Suprapubic skin (tissue), 4 donors: Measurements from ENCODE around the gene WDR45B. TPM values are rescaled to one million over a fixed set of nuclear protein-coding genes. Genes with fewer than 3 reads are reported as not detected.

Source experiments
- DNase-seq, 2 donors: peaks; one replicate each; pipeline ENCODE4 v3.0.0-alpha.2; 2019; ENCODE audit warnings: low spot score in 2 of 2
- H3K27ac ChIP-seq: fragments of 200-600 bp; sonication (generic); one replicate; pipeline ENCODE4 v1.5.1; 2019
- H3K27me3 ChIP-seq: fragments of 200-600 bp; sonication (generic); one replicate; pipeline ENCODE4 v1.5.1; 2019
- H3K36me3 ChIP-seq: fragments of 200-600 bp; sonication (generic); one replicate; pipeline ENCODE4 v1.5.1; 2019
- H3K4me1 ChIP-seq: fragments of 200-600 bp; sonication (generic); one replicate; pipeline ENCODE4 v1.5.1; 2019
- H3K4me3 ChIP-seq: fragments of 200-600 bp; sonication (generic); one replicate; pipeline ENCODE4 v1.5.1; 2019; ENCODE audit warnings: mild to moderate bottlenecking
- H3K9me3 ChIP-seq: fragments of 200-600 bp; sonication (generic); one replicate; pipeline ENCODE4 v1.5.1; 2019
- CTCF ChIP-seq, 2 donors: fragments of 200-600 bp in 1 of 2; fragments of 450-650 bp in 1 of 2; sonication (generic) in 1 of 2; IDR thresholded peaks; one replicate each; pipeline ENCODE4 v1.5.1; 2016 to 2019; ENCODE audit warnings: antibody characterized with exemption in 2 of 2, mild to moderate bottlenecking in 1 of 2, moderate library complexity in 1 of 2
- EP300 ChIP-seq: sonication (generic); formaldehyde crosslinking; IDR thresholded peaks from one replicate; pipeline ENCODE4 v1.6.1; 2017; ENCODE audit warnings: antibody characterized with exemption
- POLR2A ChIP-seq, 2 donors: fragments of 450-650 bp; IDR thresholded peaks; one replicate each; pipeline ENCODE4 v1.6.1; 2017; ENCODE audit warnings: antibody characterized with exemption in 2 of 2, mild to moderate bottlenecking in 2 of 2, moderate library complexity in 2 of 2
- POLR2AphosphoS5 ChIP-seq, 3 donors: sonication (generic); formaldehyde crosslinking; IDR thresholded peaks; one replicate each; pipeline ENCODE4 v1.6.1; 2017; ENCODE audit warnings: antibody characterized with exemption in 3 of 3
- WGBS: methylation state at CpG from one replicate; pipeline ENCODE4 v1.1.5; 2018; 5-methylcytosine and 5-hydroxymethylcytosine counted together
- total RNA-seq, 4 donors: library from RNA; depleted of rRNA; stranded (reverse); fragments of >200 nt; gene quantifications; one replicate each; pipeline ENCODE4 v1.1.0, GENCODE V29; 2016

The WDR45B gene
- total RNA-seq, 4 donors from 2014 or later: 70.1 to 96.8 (median 90.0) TPM

- Histone ChIP-seq H3K27me3 (no peaks in the 10 kb centered on the region), H3K27ac (no peak overlapping the region), H3K9me3 (no peaks in the 10 kb centered on the region), H3K4me1 (no peaks in the 10 kb centered on the region), H3K36me3 (no peaks in the 10 kb centered on the region), H3K4me3 (no peak overlapping the region)
- TF ChIP-seq POLR2A (IDR thresholded peaks at IDR 0.05): no peak
- no peak for TF ChIP-seq POLR2AphosphoS5 (IDR thresholded peaks at IDR 0.05)
- TF ChIP-seq EP300: no peak
- no peak for TF ChIP-seq CTCF (IDR thresholded peaks at IDR 0.05)
- DNase-seq: peak in 1 of 2 donors; percentile 39
- 86% methylated on average over 18 of the region's 18 CpGs for WGBS
Measured at GRCh38 chr17:82675476-82676245, 27.4 kb upstream of the WDR45B start.

- Histone ChIP-seq H3K36me3 (no peaks in the 10 kb centered on the region), H3K27ac (no peak overlapping the region), H3K27me3 (no peaks in the 10 kb centered on the region), H3K9me3 (no peaks in the 10 kb centered on the region), H3K4me3 (no peak overlapping the region), H3K4me1 (no peaks in the 10 kb centered on the region)
- peak in 1 of 2 donors; percentile 45 for DNase-seq
- WGBS: 76% methylated on average over 20 of the region's 20 CpGs
- TF ChIP-seq CTCF (IDR thresholded peaks at IDR 0.05) (no peak), EP300 (no peak), POLR2AphosphoS5 (IDR thresholded peaks at IDR 0.05) (no peak), POLR2A (IDR thresholded peaks at IDR 0.05) (no peak)
Measured at GRCh38 chr17:82674656-82675475, 26.6 kb upstream of the WDR45B start.

- H3K27me3 ChIP-seq: no peaks in the 10 kb centered on the region
- no peak overlapping the region for H3K27ac ChIP-seq
- 89% methylated on average over 19 of the region's 19 CpGs for WGBS
- TF ChIP-seq POLR2AphosphoS5 (IDR thresholded peaks at IDR 0.05) (no peak), POLR2A (IDR thresholded peaks at IDR 0.05) (no peak), CTCF (IDR thresholded peaks at IDR 0.05) (no peak), EP300 (no peak)
- peak in 1 of 2 donors; percentile 32 for DNase-seq
- H3K9me3 ChIP-seq: no peaks in the 10 kb centered on the region
- H3K4me3 ChIP-seq: no peak overlapping the region
- H3K4me1 ChIP-seq: peaks cover 8% of the 10 kb centered on the region
- H3K36me3 ChIP-seq: peaks cover 3% of the 10 kb centered on the region
Measured at GRCh38 chr17:82670661-82671450, 22.6 kb upstream of the WDR45B start.

GRCh38 chr17:82668631-82669099 is 20.4 kb upstream of the WDR45B start:
- H3K4me1 ChIP-seq: peaks cover 8% of the 10 kb centered on the region
- DNase-seq: no peak
- no peak overlapping the region for H3K27ac ChIP-seq

More at GRCh38 chr17:82668631-82669099, 20.4 kb upstream of the WDR45B start:
- 14% methylated on average over 12 of the region's 20 CpGs for WGBS
- H3K27me3 ChIP-seq: no peaks in the 10 kb centered on the region
- peaks cover 11% of the 10 kb centered on the region for H3K36me3 ChIP-seq
- TF ChIP-seq POLR2A (IDR thresholded peaks at IDR 0.05): no peak
- no peak for TF ChIP-seq POLR2AphosphoS5 (IDR thresholded peaks at IDR 0.05)
- peak in 1 of 2 donors; percentile 60 for TF ChIP-seq CTCF (IDR thresholded peaks at IDR 0.05)
- TF ChIP-seq EP300: no peak
- no peaks in the 10 kb centered on the region for H3K9me3 ChIP-seq
- peak overlapping the region; percentile 5 for H3K4me3 ChIP-seq
